GM19372 (cell line): ENCODE measurements around the gene CBX2.
"Not testable (repeated sequence)": the region's sequence is repeated elsewhere in the genome, so short reads cannot be mapped to it uniquely, and the experiment has no call there.

Experiments used
- ATAC-seq: cut with Tn5 transposase; IDR thresholded peaks from one replicate; pipeline ENCODE4 v1.9.1; 2021; ENCODE audit warnings: mild to moderate bottlenecking, low read depth, moderate library complexity; ENCODE audit not compliant: unreplicated experiment

Gene CBX2

DNA sequence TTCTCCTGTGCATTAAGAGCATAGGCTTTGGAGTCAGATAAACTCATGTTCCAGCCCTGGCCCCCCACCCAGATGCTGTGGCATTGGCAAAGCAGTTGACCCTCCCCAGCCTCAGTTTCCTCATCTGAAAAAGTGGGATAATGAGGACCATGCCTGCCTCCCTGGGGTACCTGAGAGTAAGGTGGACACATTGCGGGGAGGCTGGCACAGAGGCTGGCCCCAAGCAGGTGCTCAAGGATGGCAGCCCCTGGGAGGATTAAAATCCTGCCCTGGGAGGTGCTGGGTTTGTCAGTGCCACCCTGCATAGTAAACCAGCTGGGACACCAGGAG, 35.4 kb upstream of the CBX2 start:
- ATAC-seq, result no peak

DNA sequence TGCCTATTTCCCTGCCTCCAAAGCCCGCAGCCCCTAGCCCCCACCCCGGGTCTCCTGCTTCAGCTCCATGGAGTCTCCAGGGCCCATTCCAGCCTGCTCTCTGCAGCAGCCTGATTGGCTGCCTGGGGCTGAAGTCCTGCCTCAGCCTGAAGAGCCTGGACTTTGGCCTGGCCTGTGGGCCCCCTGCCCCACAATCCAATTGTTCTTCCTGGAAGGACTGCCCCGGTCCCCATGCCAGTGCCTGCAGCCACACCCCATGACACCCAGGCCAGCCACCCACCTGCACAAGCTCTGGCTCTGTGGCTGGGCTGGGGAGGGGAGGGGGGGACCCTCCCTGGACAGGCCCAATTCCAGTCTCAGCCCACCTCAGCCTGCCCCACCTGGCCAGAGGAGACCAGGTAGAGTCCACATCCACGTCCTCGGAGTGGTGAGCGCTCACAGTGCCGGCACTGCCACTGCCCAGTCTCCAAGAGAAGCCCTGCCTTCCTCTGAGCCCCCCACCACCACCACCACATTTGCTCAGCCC, 34.9 kb upstream of the CBX2 start:
- ATAC-seq, result no peak

DNA sequence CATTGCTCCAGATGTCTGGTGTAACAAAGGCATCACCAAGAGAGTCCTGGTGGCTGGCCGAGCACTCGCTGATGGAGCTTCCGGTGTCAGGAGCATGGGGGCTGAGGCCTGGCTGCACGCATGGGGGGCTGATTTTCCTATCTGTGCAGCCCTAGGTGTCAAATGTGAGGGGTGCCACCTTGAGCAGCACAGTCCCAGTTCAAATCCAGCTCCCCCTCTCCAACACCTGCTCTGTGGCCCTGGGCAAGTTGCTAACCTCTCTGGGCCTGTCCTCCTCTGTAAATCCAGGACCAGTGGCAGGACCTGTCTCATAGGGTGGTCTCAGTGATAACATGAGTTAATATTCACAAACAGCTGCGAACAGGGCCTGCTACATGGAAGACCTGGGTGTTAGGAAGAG, 34.3 kb upstream of the CBX2 start:
- ATAC-seq, result no peak

DNA sequence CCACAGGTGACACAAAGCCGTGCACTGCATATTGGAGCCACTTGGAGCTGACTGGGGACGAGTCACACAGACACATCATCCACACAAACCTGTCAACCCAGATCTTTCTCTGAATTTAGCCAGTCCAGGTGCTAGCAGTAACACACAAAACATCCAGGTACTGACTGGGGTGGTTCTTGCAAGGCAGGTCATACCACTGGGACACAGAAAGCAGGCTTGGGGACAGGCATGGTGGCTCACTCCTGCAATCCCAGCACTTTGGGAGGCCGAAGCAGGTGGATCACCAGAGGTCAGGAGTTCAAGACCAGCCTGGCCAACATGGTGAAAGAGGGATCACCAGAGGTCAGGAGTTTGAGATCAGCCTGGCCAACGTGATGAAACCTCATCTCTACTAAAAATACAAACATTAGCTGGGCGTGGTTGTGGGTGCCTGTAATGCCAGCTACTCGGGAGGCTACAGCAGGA, 32.3 kb upstream of the CBX2 start:
- ATAC-seq, result no peak

DNA sequence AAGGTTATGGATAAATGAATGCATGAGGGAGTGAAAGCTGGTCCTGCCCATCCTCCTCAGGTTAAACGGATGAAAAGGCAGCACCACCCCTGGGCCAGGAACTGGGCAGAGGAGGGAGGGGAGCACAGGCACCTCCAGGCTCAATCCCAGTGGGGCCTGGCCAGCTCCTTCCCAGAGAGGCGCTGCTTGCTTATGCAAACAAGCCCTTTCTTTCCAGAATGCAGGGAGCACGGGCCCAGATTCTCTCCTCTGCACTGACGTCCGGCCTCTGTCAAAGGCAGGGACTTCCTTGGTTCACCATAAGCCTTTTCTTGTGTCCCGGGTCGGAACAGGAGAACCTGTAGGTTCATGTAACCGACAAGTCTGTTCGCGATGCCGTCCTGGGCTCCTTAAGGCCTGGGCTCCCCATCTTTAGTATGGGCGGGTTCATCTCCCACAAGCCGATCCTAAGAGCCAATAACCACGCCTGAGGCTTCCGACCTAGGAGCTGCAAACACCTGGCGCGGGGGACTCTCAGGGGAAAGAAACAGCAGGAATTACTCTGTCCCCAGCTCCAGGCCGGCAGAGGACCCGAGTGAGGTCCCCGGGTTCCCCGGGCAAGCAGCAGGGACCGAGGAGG, 30.9 kb upstream of the CBX2 start:
- ATAC-seq, result no peak

DNA sequence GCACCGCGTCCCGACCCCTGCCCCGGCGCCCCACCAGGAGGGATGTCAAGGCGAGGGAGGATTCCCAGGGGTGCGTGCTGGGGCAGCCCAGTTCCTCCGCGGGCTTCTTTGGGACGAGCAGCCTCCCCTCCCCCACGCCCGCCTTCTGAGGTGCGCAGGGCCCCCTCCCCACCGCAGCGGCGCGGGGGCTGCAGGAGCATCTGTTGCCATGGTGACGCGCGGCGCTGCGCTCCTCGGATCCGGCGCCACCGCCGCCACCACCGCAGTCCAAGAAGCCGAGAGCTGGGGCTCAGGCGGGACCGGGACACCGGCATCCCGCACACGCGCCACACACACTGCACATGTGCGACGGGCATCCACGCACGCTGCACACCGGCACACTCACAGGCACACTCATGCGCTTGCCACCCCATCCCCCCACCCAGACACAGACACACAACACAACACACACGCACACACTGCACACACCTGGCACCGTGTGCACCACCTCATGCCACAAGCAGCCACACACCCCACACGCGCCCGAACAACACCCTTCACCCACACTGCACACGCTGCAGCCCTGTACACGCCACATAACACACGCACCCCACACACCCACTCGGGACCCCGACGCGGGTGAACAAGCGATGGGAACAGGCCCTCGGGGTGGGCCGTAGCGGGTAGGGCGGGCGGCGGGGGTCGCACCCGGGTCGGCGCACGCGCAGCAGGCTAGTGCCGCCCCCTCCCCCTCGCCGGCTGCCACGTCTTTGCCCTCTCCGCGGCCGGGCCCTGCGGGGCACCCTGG, 30.2 kb upstream of the CBX2 start:
- no peak for ATAC-seq

DNA sequence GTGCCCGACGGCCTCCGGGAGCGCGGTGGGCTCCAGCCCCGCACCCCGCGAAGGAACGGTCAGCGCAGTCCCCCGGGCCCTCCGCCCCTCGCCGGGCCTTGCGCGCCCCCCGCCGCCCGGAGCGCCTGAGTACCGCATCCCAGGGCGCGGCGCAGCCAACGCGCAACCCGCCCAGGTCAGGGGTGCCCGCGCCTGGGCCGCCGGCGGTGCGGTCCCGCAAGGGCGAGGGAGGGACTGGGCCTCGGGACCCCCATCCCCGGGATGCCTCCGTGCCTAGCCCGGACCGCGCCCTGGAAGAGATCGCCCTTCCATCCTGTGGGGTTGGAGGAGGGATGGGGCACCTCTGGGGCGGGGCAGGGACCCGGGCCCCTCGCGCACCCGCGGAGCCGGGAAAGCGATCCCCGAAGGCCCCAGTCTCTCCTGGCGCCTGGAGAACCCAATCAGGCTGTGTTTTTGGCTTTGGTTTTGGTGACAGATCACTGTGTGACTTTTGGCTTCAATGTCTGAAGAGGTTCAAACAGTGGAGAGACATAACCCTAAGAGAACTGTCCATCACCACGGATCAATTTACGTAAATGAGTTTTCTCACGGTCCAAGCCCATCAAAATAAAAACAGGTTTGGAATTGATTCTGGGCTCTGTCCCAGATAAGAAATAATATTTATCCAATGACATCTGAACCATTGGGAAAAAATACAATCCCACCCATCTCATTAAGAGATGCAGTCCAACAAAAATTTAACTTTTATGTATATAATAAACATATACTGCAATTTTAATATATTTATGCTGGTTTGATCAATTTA, 29.5 kb upstream of the CBX2 start:
- ATAC-seq, result no peak

DNA sequence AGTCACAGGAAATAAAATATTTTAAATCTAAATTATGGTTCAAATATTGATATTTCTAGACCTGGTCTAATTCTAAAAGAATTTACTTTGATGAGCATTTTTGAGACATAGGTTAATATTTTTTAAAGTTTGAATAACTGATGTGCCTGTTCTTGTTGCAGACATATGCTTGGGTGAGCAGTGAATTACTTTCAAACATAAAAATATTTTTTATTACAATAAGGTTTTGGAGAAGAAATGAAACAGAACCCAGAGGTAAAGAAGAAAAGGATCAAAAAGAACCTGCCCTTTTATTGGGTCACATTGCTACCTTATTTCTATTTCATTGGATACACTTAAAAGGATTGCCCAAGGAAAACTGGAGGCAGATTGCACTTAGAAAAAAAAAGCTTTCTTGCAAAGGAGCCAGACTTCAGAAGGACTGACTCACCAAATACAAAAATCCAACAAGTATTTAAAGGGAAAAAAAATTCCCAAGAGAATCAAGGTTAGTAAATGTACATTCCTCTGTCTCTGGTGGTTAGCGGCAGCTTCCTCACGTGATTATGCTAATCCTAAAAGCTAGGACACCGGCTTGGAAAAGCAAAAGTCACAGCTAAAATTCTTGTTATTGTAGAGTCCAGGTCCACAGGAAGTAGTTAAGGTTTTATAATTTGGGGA, 28.7 kb upstream of the CBX2 start:
- ATAC-seq, result no peak

DNA sequence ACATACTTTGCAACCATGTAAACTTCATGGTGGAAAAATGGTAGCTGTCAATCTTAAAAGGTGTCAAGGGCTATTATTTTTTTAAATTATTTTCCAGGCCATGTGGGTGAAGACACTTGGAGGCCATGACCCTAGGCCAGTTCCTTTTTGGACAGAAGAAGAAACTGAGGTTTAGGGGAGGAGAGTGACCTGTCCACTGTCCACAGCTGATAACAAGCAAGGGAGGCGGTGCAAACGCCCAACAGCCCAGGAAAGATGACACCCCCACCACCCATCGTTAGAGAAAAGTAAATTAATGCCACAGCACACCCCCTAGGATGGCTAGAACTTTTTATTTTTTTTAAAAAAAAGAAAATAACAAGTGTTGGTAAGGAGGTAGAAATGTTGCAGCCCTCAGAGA, 28.0 kb upstream of the CBX2 start:
- ATAC-seq, result no peak

DNA sequence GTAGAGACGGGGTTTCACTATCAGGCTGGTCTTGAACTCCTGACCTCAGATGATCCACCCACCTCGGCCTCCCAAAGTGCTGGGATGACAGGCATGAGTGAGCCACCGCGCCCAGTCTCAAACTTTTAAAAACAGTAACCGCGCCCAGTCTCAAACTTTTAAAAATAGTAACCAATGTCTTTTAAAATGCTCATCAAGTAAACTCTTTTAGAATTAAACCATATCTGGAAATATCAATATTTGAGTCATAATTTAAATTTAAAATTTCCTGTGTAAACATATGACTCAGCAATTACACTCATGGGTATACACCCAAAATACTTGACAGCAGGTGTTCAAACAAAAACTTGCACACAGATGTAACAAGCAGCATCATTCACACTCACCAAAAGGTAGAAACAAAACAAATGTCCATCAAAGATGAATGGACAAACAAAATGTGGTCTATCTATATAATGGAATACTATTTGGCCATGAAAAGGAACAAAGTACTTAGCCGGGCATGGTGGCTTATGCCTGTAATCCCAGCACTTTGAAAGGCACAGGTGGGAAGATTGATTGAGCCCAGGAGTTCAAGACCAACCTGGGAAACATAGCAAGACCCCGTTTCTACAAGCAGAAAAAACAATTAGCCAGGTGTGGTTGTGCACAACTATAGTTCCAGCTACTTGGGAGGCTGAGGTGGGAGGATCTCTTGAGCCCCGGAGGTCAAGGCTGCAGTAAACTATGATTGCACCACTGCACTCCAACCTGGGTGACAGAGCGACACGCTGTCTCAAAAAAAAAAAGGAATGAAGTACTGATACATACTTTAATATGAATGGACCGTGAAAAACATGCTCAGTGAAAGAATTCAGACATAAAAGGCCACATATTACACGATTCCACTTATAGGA, 27.1 kb upstream of the CBX2 start:
- no peak for ATAC-seq

DNA sequence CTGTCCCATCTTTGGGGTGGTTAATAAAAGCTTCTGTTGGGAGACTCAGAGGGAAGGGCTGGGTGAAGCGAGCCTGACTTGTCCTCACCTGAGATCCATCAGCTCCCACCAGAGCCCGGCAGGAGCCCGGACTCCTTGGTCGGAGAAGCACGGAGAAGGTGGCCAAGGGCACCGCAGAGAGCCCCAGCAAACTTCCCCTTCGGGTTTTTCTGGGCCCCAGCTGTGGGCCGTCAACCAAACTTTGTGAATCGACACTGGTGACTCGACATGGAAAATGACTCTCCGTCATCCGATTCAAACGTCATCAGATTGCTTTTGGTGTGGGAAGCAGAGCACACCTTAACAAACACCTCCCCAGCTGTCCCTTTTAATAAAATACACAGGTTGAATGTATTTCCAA, 25.8 kb upstream of the CBX2 start:
- ATAC-seq, result no peak

DNA sequence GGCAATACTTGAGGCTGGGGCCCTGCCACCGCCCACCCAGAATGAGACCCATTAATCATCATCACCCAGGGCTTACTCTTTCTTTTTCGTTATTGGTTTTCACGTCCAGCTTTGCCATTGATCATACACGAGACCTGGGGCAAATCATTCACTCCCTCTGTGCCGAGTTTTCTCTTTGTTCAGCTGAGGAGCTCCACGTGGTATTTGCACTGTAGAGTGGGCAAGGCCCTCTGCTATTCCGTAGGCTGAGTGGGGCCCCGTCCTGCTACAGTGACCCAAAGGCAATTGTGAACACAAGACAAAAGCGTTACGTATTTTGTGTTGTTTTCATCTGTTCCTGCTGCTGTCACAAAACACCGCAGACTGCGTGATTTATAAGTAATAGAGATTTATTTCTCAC, 23.6 kb upstream of the CBX2 start:
- no peak for ATAC-seq

DNA sequence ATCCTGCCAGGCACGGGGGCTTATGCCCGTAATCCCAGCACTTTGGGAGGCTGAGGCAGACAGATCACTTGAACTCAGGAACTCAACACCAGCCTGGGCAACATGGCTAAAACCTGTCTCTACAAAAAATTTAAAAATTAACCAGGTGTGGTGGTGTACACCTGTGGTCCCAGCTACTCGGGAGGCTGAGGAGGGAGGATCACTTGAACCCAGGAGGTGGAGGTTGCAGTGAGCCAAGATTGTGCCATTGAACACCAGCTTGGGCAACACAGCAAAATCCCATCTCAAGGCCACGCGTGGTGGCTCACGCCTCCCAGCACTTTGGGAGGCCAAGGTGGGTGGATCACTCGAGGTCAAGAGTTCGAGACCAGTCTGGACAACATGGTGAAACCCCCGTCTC, 23.0 kb upstream of the CBX2 start:
- ATAC-seq, result not testable (repeated sequence)

DNA sequence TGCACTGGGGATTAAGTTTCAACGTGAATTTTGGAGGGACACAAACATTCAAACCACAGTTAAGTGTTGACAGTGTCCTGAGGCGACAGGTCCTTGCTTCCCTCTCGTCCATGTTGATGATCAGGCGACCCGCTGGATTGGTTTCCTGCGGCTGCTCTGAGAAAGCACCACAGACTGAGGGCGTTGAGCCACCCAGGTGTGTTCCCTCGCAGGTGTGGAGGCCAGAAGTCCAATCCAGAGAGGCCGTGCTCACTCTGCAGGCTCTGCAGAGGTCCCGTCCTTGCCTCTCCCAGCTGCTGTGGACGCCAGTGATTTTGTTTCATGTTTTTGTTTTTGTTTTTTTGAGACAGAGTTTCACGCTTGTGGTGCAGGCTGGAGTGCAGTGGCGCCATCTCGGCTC, 22.4 kb upstream of the CBX2 start:
- ATAC-seq, result no peak

DNA sequence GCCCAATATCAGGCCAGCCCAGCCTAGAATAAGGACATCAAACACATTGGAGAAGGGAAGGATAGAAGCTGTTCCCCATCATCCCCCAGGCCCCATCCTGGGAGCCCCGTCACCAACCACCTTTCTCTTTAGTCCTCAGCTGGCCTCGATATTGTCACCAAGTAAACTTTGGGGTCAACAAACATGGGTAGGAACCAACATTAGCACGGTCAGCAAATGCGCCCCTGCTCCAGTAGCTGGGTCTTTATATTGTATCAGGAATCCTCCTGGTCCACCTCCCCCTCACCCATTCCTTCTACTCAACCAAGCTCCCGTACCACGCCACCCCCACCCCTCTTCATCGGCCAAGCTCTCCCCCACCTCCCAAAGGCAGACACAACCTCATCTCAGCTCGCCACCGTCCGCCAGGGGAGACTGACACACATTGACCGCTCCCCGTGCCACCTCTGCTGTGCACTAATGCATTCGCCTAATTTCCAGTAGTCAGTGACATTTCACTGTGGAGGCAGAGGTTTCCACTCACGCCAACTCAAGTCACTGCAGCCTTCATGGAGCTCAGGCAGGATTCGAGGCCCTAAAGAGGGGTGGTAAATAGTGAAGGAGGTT, 20.7 kb upstream of the CBX2 start:
- no peak for ATAC-seq

DNA sequence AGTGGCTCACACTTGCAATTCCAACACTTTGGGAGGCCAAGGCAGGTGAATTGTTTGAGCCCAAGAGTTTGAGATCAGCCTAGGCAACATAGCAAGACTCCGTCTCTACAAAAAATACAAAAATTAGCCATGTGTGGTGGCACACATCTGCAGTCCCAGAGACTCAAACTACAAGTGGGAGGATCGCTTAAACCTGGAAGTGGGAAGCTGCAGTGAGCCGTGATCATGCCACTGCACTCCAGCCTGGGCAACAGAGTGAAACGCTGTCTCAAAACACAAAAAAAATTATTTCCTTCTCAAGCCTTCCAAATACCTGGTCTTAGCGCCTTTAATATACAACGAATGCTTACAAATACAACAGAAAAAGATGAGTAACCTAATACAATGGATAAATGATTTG, 19.7 kb upstream of the CBX2 start:
- no peak for ATAC-seq

DNA sequence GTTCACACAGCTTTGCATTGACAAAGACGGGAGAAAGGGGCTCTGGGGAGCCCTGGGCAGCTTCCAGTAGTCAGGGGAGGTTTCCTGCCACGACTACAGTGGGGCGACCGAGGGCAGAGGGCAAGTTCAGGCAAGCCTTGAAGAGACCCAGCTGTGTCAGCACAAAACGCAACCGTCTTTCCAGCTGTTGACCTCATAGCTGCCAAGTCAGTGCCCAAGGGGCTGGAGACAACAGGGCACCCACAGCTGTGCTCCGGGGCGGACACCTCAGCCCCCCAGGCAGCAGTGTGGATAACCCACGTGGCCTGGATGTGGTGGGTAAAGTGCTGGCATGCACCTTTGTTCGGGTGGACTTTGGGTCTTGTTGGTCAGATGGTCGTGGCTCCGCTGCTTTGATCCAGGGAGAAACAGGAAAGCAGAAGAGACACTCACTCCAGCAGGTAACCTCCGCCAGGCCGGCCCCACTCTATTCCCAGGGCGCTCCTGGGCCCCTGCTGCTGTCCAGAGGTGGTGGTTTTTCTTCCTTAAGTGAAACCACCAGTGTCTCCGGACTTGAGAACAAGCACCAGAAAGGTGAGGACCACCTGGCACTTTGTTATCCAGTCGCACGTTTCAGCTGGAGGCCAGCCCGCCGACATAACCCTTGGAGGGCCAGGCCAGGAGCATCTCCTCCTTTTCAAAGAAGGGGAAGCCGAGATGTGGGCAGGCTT, 17.6 kb upstream of the CBX2 start:
- ATAC-seq, result no peak

DNA sequence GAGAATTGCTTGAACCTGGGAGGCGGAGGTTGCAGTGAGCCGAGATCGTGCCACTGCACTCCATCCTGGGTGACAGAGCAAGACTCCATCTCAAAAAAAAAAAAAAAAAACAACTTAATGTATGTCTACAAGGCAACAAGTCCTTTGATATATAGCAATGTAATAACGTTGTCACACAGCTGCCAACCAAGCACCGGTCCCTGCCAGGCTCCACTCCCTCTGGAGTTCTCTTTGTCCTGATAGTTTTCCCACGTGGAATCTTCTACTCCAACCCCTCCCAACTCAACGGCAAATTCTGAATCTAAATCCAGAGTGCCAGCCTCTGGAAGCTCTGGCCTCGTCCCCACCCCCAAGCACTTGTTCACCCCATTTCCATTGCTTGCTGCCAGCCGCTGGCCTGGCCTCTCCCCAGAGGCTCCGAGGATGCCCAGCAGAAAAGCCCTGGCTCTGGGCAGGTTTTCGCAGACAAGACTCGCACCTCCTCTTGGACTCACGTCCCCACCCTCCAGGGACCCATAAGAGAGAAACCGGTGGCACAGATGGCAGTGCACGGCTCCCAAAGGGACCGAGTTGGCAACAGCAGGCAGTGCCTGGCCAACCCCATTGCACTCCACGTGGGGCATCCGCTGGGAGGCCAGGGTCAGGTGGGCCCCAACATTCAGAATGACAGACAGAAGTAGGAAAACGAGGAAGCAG, 15.9 kb upstream of the CBX2 start:
- ATAC-seq, result no peak
